ENCODE results near the gene GRIN3B. TPM values are rescaled to one million over a fixed set of nuclear protein-coding genes. Genes with fewer than 3 reads are reported as not detected.

Gene GRIN3B
- total and polyA plus RNA-seq, 10 of the 15 experiments (the other 5 are each of a cell fraction or from before 2014, with no cell fraction given) = 0.15 TPM; not detected in 9

DNA sequence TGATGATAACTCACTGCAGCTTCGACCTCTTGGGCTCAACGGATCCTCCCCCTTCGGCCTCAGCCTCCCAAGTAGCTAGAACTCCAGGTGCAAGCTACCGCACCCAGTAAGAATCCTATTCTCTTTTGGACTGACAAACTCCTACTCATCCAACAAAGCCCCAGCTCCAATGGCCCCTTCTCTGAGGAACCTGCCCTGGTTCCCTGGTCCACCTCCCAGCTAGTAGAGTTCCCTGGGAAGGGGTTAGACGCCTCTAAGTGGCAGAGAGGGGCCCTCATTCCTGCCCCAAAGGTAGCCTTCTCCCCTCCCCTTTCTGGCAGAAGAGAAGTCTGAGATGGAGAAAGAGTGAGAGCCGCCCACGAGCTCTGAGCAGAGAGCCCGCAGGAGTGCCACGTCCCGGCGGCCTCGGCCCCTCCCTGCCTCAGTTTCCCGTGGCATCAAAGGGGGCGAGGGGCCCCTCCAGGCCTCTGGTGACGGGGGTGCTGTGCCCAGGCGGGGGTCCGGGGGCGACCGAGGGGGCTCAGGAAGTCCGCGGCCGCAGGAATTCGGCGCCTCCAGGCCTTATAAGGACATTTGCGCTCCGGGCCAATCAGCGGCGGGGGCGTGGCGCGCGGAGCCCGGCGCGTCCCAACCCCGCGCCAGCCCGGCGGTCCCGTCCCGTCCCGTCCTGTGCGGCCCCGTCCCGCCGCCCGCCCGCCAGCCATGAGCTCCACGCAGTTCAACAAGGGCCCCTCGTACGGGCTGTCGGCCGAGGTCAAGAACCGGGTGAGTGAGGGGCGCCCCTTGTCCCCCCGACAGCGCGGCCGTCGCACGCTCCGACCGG lies 26.0 kb downstream of the GRIN3B start, which contains the start of gene CNN2 (continued):
- TF ChIP-seq, protein P1, sequence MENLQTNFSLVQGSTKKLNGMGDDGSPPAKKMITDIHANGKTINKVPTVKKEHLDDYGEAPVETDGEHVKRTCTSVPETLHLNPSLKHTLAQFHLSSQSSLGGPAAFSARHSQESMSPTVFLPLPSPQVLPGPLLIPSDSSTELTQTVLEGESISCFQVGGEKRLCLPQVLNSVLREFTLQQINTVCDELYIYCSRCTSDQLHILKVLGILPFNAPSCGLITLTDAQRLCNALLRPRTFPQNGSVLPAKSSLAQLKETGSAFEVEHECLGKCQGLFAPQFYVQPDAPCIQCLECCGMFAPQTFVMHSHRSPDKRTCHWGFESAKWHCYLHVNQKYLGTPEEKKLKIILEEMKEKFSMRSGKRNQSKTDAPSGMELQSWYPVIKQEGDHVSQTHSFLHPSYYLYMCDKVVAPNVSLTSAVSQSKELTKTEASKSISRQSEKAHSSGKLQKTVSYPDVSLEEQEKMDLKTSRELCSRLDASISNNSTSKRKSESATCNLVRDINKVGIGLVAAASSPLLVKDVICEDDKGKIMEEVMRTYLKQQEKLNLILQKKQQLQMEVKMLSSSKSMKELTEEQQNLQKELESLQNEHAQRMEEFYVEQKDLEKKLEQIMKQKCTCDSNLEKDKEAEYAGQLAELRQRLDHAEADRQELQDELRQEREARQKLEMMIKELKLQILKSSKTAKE (IDR thresholded peaks at IDR 0.05; ENCODE audit: low read depth, poor library complexity, severe bottlenecking) = no peak
- TF ChIP-seq STAT1 (conservative IDR thresholded peaks at IDR 0.05) (no peak), BRCA1 (IDR thresholded peaks at IDR 0.05; ENCODE audit: low read depth, low read length) (no peak)

DNA sequence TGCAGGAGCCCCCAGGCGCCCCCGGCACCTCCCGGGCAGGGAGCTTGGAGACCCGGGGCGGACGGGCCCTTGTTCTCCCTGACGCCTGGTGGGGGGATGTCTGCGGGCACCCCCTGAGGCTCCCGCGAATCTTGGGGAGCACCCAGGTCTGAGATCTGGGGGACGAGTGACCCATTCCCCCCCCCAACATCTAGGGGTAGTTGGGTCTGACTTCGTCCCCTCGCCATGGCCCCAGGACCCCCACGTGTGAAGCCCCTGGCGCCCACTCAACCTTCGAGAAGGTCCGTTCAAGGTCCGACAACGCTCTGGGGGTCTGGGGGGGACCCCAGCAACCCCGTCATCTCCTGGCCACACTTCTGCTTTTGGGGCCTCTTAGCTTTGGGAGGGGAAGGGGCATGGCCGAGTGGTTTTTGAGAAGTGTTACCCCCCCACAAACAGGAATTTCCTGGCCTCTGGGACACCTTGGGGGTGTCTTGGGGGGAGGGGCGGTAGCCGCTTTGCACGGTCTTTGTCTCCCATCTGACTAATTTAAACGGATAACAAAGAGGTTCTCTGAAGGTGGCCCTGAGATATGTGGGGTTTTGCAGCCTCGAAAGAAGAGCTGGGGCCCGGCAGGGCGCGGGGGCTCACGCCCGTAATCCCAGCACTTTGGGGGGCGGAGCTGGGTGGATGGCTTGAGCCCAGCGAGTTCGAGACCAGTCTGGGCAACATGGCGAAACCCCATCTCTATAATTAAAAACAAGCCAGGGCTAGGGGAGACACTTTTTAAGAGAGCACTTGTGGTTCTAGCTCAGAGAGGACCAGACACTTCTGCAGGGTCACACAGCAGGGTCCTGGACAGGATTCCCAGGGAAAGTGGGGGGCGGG lies 26.8 kb downstream of the GRIN3B start:
- Histone ChIP-seq H3K4me2 (ENCODE audit: control insufficient read depth, insufficient read depth) (peak overlapping the region; percentile 95; the same call in 1 of the 2 replicates), H3K36me3 (ENCODE audit: control insufficient read depth in 2 of 2, insufficient read depth in 2 of 2, low read length in 1 of 2) (peaks cover 3 to 6% of the 10 kb centered on the region in 2 experiments), H3K27me3 (replicated peaks in 1 of 2; ENCODE audit: control insufficient read depth in 2 of 2, insufficient read depth in 2 of 2, low read length in 1 of 2) (no peaks in the 10 kb centered on the region), H4K20me1 (ENCODE audit: control insufficient read depth, insufficient read depth) (0 out of 2 replicates have a peak, but pooled peaks cover 4% of the 10 kb centered on the region), H3K4me3 (peak overlapping the region; percentile 90), H3K4me1 (ENCODE audit: control insufficient read depth, insufficient read depth, low read length) (peaks cover 6% of the 10 kb centered on the region), H3K27ac (ENCODE audit: control insufficient read depth, insufficient read depth) (peak overlapping the region; percentile 92), H2AFZ (ENCODE audit: control insufficient read depth, low read depth, low read length) (peak overlapping the region; percentile 86), H3K79me2 (ENCODE audit: control insufficient read depth, insufficient read depth, low read length) (peaks cover 48% of the 10 kb centered on the region), H3K9me3 (replicated peaks; ENCODE audit: control insufficient read depth, insufficient read depth, low read length) (no peaks in the 10 kb centered on the region), H3K9ac (ENCODE audit: control insufficient read depth, insufficient read depth, low read length) (peak overlapping the region; percentile 90)
- CTCF ChIA-PET = interaction anchor here (0.6 to 2.3 kb wide), 6 partner anchors 10 to 212 kb away, joined by 3 to 11 read pairs (median 4); no protein-coding TSS in a partner anchor
- POLR2A ChIA-PET = interaction anchor here (0.5 to 4.7 kb wide), 18 partner anchors 10 to 240 kb away, joined by 3 to 83 read pairs (median 5); partner anchors contain the start of genes ABCA7, ARHGAP45 and GPX4
- ATAC-seq (peak; percentile 31), FAIRE-seq (peak; percentile 23), DNase-seq (ENCODE audit: low read depth, low spot score) (no peak)
- in situ Hi-C loops (cut with MboI) (no loop called here), intact Hi-C loops (cut with micrococcal nuclease; ENCODE audit: unreplicated experiment) (no loop called here)
- RAD21 ChIA-PET (ENCODE audit: unreplicated experiment) = interaction anchor here (0.5 to 4.9 kb wide), 6 partner anchors 11 to 174 kb away, joined by 3 to 39 read pairs (median 4); partner anchors contain the start of genes ABCA7 and ARHGAP45
- SMC1A ChIA-PET (ENCODE audit: uncharacterized antibody, unreplicated experiment) = interaction anchor here (0.6 to 2.9 kb wide), 7 partner anchors 8 to 76 kb away, joined by 3 to 22 read pairs (median 4); partner anchors contain the start of genes ABCA7 and ARHGAP45
- TSS peak; percentile 90 for BruUV-seq (replicated peaks)
- 2% methylated on average over 33 of the region's 36 CpGs for WGBS (ENCODE audit: insufficient coverage, insufficient replicate concordance, low lambda C conversion rate, missing lambda C conversion rate)
- TF ChIP-seq TARDBP (IDR thresholded peaks at IDR 0.05; ENCODE audit: borderline replicate concordance) (no peak), NFYA (IDR thresholded peaks at IDR 0.05; ENCODE audit: borderline replicate concordance, low read depth, low read length) (no peak), YBX1 (IDR thresholded peaks at IDR 0.05) (no peak), POLR2A (IDR thresholded peaks at IDR 0.05; ENCODE audit: low read depth, low read length) (no peak), ZSCAN29 (IDR thresholded peaks at IDR 0.05) (no peak), PAX8 (IDR thresholded peaks at IDR 0.05) (no peak), MEF2B (IDR thresholded peaks at IDR 0.05; ENCODE audit: partially characterized antibody, poor library complexity, severe bottlenecking) (peak; percentile 22), BACH1 (IDR thresholded peaks at IDR 0.05; ENCODE audit: borderline replicate concordance) (no peak)
- TF ChIP-seq, protein P2, sequence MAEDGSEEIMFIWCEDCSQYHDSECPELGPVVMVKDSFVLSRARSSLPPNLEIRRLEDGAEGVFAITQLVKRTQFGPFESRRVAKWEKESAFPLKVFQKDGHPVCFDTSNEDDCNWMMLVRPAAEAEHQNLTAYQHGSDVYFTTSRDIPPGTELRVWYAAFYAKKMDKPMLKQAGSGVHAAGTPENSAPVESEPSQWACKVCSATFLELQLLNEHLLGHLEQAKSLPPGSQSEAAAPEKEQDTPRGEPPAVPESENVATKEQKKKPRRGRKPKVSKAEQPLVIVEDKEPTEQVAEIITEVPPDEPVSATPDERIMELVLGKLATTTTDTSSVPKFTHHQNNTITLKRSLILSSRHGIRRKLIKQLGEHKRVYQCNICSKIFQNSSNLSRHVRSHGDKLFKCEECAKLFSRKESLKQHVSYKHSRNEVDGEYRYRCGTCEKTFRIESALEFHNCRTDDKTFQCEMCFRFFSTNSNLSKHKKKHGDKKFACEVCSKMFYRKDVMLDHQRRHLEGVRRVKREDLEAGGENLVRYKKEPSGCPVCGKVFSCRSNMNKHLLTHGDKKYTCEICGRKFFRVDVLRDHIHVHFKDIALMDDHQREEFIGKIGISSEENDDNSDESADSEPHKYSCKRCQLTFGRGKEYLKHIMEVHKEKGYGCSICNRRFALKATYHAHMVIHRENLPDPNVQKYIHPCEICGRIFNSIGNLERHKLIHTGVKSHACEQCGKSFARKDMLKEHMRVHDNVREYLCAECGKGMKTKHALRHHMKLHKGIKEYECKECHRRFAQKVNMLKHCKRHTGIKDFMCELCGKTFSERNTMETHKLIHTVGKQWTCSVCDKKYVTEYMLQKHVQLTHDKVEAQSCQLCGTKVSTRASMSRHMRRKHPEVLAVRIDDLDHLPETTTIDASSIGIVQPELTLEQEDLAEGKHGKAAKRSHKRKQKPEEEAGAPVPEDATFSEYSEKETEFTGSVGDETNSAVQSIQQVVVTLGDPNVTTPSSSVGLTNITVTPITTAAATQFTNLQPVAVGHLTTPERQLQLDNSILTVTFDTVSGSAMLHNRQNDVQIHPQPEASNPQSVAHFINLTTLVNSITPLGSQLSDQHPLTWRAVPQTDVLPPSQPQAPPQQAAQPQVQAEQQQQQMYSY (CRISPR knock-in tag; IDR thresholded peaks at IDR 0.05) = no peak
- TF ChIP-seq, protein P3, sequence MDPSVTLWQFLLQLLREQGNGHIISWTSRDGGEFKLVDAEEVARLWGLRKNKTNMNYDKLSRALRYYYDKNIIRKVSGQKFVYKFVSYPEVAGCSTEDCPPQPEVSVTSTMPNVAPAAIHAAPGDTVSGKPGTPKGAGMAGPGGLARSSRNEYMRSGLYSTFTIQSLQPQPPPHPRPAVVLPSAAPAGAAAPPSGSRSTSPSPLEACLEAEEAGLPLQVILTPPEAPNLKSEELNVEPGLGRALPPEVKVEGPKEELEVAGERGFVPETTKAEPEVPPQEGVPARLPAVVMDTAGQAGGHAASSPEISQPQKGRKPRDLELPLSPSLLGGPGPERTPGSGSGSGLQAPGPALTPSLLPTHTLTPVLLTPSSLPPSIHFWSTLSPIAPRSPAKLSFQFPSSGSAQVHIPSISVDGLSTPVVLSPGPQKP (IDR thresholded peaks at IDR 0.05; ENCODE audit: low read depth, low read length) = no peak

Data from GM12878 (cell line).